ENCODE data around the gene REST.

DNA sequence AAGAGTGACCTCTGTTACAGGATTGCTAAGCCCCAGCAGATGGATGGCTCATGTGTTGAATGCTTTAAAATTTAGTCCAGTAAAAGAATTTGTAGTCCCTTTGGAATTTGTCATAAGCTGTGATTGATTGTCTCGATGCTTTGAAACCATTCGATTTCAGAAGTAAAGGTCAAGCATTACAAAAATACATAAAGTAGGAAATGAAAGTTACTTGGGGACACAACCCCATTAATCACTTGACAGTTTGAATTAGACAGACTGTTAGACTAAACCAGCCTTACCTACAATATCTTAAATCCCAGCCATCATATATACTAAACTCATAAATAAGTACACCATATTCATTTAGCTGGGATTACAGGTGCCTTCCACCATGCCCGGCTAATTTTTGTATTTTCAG, 6.6 kb downstream of the REST start:
- TF ChIP-seq, protein P1, sequence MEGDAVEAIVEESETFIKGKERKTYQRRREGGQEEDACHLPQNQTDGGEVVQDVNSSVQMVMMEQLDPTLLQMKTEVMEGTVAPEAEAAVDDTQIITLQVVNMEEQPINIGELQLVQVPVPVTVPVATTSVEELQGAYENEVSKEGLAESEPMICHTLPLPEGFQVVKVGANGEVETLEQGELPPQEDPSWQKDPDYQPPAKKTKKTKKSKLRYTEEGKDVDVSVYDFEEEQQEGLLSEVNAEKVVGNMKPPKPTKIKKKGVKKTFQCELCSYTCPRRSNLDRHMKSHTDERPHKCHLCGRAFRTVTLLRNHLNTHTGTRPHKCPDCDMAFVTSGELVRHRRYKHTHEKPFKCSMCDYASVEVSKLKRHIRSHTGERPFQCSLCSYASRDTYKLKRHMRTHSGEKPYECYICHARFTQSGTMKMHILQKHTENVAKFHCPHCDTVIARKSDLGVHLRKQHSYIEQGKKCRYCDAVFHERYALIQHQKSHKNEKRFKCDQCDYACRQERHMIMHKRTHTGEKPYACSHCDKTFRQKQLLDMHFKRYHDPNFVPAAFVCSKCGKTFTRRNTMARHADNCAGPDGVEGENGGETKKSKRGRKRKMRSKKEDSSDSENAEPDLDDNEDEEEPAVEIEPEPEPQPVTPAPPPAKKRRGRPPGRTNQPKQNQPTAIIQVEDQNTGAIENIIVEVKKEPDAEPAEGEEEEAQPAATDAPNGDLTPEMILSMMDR (IDR thresholded peaks at IDR 0.05): no peak
- no peak for TF ChIP-seq POLR2A (IDR thresholded peaks at IDR 0.05)

Data from heart left ventricle (tissue), 13 donors.